Adipocyte (in vitro differentiated cells): ENCODE results near the gene ZNF296.

Experiments used
- DNase-seq: peaks from one replicate; pipeline ENCODE4 v3.0.0-alpha.2; 2015; ENCODE audit warnings: low read depth
- H3K27me3 ChIP-seq: replicated peaks from 2 replicates; pipeline ENCODE4 v1.7.0; 2013; ENCODE audit warnings: mild to moderate bottlenecking, low read length, moderate library complexity; ENCODE audit not compliant: control insufficient read depth, insufficient read depth
- H3K36me3 ChIP-seq: 2 replicates; pipeline ENCODE4 v1.7.0; 2013; ENCODE audit warnings: low read length, mild to moderate bottlenecking, moderate library complexity; ENCODE audit not compliant: control insufficient read depth, insufficient read depth, severe bottlenecking
- H3K4me1 ChIP-seq: 2 replicates; pipeline ENCODE4 v1.7.0; 2013; ENCODE audit warnings: mild to moderate bottlenecking, low read length, moderate library complexity; ENCODE audit not compliant: control insufficient read depth, insufficient read depth
- H3K4me3 ChIP-seq: 2 replicates; pipeline ENCODE4 v1.7.0; 2013; ENCODE audit warnings: mild to moderate bottlenecking, low read length, moderate library complexity
- H3K9ac ChIP-seq: 2 replicates; pipeline ENCODE4 v1.7.0; 2013; ENCODE audit warnings: mild to moderate bottlenecking, low read length, moderate library complexity
- H3K9me3 ChIP-seq: 2 replicates; pipeline ENCODE4 v1.7.0; 2013; ENCODE audit warnings: mild to moderate bottlenecking, low read length, moderate library complexity; ENCODE audit not compliant: control insufficient read depth

The ZNF296 gene

GRCh38 chr19:45032421-45032820, 43.9 kb downstream of the ZNF296 start:
- H3K36me3 ChIP-seq: peaks cover 46% of the 10 kb centered on the region
- no peak overlapping the region for H3K4me3 ChIP-seq
- H3K4me1 ChIP-seq: no peaks in the 10 kb centered on the region
- H3K27me3 ChIP-seq: no peaks in the 10 kb centered on the region
- H3K9ac ChIP-seq: no peak overlapping the region
- DNase-seq: no peak
- no peaks in the 10 kb centered on the region for H3K9me3 ChIP-seq

DNA sequence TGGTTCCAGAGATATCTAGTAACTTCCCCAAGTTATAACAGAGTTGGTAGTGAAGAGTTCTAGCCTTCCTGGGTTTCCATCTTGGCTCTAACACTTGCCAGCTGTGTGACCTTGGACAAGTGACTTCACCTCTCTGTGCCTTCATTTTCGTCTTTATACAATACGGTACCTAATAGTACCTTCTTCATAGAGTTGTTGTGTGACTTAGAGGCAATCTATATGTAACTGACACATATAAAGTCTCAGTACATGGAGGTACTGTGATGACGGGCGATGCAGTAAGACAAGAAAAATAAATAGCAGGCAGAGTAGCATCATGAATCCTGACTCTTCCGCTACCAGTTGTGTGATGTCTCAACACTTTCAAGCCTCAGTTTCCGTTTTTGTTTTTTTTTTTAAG, 45.5 kb downstream of the ZNF296 start:
- Histone ChIP-seq H3K9ac (no peak overlapping the region), H3K4me3 (no peak overlapping the region), H3K27me3 (no peaks in the 10 kb centered on the region), H3K36me3 (peaks cover 47% of the 10 kb centered on the region), H3K9me3 (no peaks in the 10 kb centered on the region), H3K4me1 (no peaks in the 10 kb centered on the region)
- no peak for DNase-seq

DNA sequence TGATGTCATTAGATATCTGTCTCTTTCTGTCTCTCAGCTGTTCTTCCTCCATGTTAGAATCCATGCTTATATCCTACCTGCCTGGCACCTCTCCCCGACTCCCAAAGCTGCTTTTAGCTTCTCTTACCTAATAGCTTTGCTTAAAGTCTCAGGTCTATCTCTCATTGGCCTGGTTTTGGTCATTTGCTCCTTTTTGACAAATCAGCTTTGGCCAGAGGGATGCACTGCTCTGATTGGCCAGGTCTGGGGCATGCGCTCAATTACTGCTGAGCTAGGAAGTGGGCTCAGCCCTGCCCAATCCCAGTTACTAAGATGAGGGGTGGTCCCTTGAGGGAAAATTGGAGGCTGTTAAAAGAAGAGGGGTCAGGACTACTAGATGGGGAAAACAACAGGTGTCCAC, 48.9 kb downstream of the ZNF296 start:
- Histone ChIP-seq H3K9me3 (no peaks in the 10 kb centered on the region), H3K27me3 (no peaks in the 10 kb centered on the region), H3K4me1 (no peaks in the 10 kb centered on the region), H3K36me3 (peaks cover 20% of the 10 kb centered on the region), H3K4me3 (no peak overlapping the region), H3K9ac (no peak overlapping the region)
- no peak for DNase-seq

DNA sequence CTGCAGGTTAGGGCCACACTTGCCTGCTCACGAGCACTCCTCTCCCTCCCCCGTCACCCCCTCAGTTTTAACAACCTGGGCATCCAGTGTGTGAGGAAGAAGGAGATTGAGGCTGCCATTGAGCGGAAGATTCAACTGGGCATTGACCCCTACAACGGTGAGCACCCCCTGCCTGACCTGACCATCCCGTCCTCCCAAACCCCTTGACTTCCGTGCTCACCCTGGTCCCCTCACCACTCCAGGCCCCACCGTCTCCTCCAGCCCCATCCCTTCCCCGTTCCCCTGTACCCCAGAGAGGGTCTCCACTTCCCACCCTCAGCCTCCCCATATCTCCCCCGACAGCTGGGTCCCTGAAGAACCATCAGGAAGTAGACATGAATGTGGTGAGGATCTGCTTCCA, 51.0 kb downstream of the ZNF296 start:
- no peaks in the 10 kb centered on the region for H3K9me3 ChIP-seq
- H3K9ac ChIP-seq: no peak overlapping the region
- DNase-seq: no peak
- no peak overlapping the region for H3K4me3 ChIP-seq
- H3K27me3 ChIP-seq: no peaks in the 10 kb centered on the region
- H3K4me1 ChIP-seq: no peaks in the 10 kb centered on the region
- H3K36me3 ChIP-seq: peaks cover 14% of the 10 kb centered on the region

DNA sequence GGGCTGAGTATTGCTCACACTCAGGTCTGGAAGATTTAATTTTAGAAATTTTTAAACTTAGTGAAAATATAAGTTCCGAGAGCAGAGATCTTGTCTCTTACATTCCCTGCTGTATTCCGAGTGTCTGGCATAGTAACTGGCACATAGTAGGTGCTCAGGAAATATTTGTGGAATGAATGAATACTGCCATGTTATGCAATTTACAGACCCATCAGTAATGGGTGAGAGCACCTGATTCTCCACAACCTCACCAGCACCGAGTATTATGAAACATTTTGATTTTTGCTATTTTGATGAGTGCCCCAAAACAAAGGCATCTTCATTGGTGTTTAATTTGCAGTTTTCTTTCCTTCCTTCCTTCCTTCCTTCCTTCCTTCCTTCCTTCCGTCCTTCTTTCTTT, 53.2 kb downstream of the ZNF296 start:
- H3K4me1 ChIP-seq: no peaks in the 10 kb centered on the region
- no peak overlapping the region for H3K9ac ChIP-seq
- H3K4me3 ChIP-seq: no peak overlapping the region
- peaks cover 4% of the 10 kb centered on the region for H3K36me3 ChIP-seq
- no peak for DNase-seq
- no peaks in the 10 kb centered on the region for H3K27me3 ChIP-seq
- H3K9me3 ChIP-seq: no peaks in the 10 kb centered on the region

- H3K27me3 ChIP-seq: no peaks in the 10 kb centered on the region
- no peak for DNase-seq
- H3K4me1 ChIP-seq: peaks cover 4% of the 10 kb centered on the region
- no peak overlapping the region for H3K4me3 ChIP-seq
- no peak overlapping the region for H3K9ac ChIP-seq
- H3K9me3 ChIP-seq: no peaks in the 10 kb centered on the region
- H3K36me3 ChIP-seq: no peaks in the 10 kb centered on the region
These were observed 54.3 kb downstream of the ZNF296 start for GRCh38 chr19:45021971-45022370.
